ENCODE results near the gene TEAD2.
A peak's percentile ranks its signal among the peaks of the same experiment; 100 is the strongest.

The TEAD2 gene

DNA sequence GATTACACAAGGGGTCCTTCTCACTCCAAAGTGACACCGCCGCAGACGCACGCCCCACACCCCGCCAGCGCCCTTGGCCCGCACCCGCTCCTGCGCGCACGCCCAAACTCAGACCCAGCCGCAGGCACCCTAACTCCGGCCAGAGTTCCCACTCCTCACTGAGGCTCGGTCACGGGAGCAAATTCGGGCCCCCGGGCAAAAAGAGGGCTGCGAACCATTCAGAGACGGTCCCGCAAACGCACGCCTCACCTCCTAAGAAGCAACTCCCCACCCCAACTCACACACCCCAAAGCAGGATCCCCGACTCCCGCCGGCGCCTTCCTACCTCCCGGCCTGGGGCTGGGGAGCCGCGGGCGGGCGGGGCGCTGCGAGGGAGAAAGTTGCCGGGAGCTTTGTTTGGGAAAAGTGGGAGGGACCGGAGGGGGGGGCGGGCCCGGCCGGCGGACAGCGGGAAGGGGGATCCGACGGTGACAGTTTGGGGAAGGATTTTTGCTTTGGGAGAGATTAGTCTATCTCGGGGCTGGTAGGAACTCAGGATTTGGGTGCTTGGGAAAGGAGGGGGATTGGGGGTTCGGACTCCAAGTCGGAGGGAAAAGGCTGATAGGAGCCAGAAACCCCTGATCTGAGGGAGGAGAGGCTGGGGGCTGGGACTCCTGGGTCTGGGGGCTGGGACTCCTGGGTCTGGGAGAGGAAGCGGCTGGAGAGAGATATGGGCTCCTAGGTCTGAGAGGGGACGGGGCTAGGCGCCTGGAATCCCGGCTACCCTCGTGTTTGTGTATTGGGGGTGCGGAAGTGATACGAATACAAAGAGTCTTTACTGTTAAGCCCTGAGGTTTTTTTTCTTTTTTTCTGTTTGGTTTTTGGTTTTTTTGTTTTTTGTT, at the start of gene TEAD2:
TSS of gene TEAD2 (minus strand) at position 369 of the 881 bp plus-strand sequence. CDS start 2,341 bp downstream, outside the sequence.
- H3K9me3 ChIP-seq (ENCODE audit: control insufficient read depth, insufficient read depth, low read length) = no peaks in the 10 kb centered on the region
- peak within 1 kb of the TSS; percentile 56 for H3K4me2 ChIP-seq (ENCODE audit: low read length)
- no peaks in the 10 kb centered on the region for H4K20me1 ChIP-seq (ENCODE audit: control insufficient read depth, insufficient read depth, low read depth, low read length)
- peaks cover 8% of the 10 kb centered on the region for H3F3A ChIP-seq (ENCODE audit: control insufficient read depth, insufficient read depth)
- H3K36me3 ChIP-seq (ENCODE audit: control insufficient read depth, low read length) = no peaks in the 10 kb centered on the region
- peak; percentile 92 for TF ChIP-seq EZH2phosphoT487 (IDR thresholded peaks at IDR 0.05; ENCODE audit: borderline replicate concordance, low read length)
- TF ChIP-seq, protein P1, sequence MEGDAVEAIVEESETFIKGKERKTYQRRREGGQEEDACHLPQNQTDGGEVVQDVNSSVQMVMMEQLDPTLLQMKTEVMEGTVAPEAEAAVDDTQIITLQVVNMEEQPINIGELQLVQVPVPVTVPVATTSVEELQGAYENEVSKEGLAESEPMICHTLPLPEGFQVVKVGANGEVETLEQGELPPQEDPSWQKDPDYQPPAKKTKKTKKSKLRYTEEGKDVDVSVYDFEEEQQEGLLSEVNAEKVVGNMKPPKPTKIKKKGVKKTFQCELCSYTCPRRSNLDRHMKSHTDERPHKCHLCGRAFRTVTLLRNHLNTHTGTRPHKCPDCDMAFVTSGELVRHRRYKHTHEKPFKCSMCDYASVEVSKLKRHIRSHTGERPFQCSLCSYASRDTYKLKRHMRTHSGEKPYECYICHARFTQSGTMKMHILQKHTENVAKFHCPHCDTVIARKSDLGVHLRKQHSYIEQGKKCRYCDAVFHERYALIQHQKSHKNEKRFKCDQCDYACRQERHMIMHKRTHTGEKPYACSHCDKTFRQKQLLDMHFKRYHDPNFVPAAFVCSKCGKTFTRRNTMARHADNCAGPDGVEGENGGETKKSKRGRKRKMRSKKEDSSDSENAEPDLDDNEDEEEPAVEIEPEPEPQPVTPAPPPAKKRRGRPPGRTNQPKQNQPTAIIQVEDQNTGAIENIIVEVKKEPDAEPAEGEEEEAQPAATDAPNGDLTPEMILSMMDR (IDR thresholded peaks at IDR 0.05; ENCODE audit: low read depth, low read length, poor library complexity, severe bottlenecking) = no peak
- peaks cover 46% of the 10 kb centered on the region for H3K27me3 ChIP-seq (ENCODE audit: control insufficient read depth, low read length)
- no peaks in the 10 kb centered on the region for H3K9me2 ChIP-seq (replicated peaks; ENCODE audit: control insufficient read depth, low read length)
- peak within 1 kb of the TSS; percentile 46 for H3K4me3 ChIP-seq (ENCODE audit: low read length)
- H3K27ac ChIP-seq (ENCODE audit: low read depth, low read length) = no peak within 1 kb of the TSS
- H3K79me2 ChIP-seq (ENCODE audit: control insufficient read depth, low read length) = no peaks in the 10 kb centered on the region
- peaks cover 36% of the 10 kb centered on the region for H3K4me1 ChIP-seq (ENCODE audit: control insufficient read depth, low read length)

DNA sequence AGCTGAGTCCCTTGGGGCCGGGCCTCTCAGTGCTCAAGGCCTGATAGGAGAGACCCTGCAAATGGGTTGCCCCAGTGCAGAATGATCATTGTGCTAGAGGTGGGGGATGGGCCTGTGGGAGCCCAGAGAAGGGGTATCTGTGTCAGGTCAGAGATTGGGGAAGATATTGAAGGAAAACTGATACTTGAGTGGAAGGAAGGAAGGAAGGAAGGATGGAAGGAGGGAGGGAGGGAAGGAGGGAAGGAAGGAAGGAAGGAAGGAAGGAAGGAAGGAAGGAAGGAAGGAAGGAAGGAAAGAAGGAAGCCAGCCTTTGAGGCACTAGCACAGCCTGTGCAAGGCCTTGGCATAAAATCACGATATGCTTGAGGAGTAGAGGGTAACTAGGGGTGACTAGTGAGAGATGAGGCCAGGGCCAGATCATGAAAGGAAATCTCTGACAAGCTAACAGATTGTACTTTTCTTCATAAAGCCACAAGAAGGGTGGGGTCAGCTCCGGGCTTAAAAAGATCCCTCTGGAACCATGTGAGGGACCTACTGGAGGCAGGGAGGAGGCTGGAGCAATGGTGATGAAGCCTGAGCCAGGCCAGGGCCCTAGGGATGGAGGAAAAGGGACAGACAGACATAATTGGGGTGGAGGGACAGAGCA, 49.6 kb upstream of the TEAD2 start:
- H3K27ac ChIP-seq (ENCODE audit: low read depth, low read length) = no peak overlapping the region
- peaks cover 19% of the 10 kb centered on the region; the same call in 1 of the 2 replicates for H3F3A ChIP-seq (ENCODE audit: control insufficient read depth, insufficient read depth)
- peaks cover 73% of the 10 kb centered on the region for H3K4me1 ChIP-seq (ENCODE audit: control insufficient read depth, low read length)
- H3K9me3 ChIP-seq (ENCODE audit: control insufficient read depth, insufficient read depth, low read length) = no peaks in the 10 kb centered on the region
- H3K4me2 ChIP-seq (ENCODE audit: low read length) = peak overlapping the region; percentile 5; the same call in 1 of the 2 replicates
- no peaks in the 10 kb centered on the region for H3K27me3 ChIP-seq (ENCODE audit: control insufficient read depth, low read length)
- H4K20me1 ChIP-seq (ENCODE audit: control insufficient read depth, insufficient read depth, low read depth, low read length) = no peaks in the 10 kb centered on the region
- no peaks in the 10 kb centered on the region for H3K9me2 ChIP-seq (replicated peaks; ENCODE audit: control insufficient read depth, low read length)
- H3K4me3 ChIP-seq (ENCODE audit: low read length) = no peak overlapping the region
- no peaks in the 10 kb centered on the region for H3K36me3 ChIP-seq (ENCODE audit: control insufficient read depth, low read length)
- H3K79me2 ChIP-seq (ENCODE audit: control insufficient read depth, low read length) = no peaks in the 10 kb centered on the region
- TF ChIP-seq, protein P1 (IDR thresholded peaks at IDR 0.05; ENCODE audit: low read depth, low read length, poor library complexity, severe bottlenecking) = no peak

DNA sequence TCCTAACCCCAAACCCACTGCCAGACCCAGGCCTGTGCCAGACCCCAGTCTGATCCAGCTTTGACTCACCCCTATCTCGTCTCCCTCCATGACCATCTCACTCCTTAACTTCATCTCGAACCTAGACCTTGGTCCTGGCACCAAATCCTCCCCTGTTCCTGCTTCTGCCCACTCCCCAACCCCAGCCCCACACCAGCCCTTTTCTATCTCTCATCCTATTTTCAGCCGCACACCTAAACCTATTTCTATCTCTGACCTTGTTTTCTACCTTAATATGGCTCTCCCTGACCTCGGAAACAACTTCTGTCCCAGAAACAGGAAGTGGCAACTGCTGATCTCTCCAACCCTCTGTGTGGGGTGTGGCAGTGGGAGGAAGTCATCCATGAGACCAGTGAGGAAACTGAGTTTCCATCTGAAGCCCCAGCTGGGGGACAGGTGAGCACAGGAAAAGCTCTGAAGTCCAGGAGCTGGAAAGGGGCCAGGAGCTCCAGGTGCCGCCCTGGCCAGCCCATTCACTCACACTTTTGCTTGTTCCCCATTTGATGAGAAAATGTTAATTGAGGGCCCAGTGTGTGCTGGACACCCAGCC, 47.3 kb upstream of the TEAD2 start:
- peaks cover 19% of the 10 kb centered on the region; the same call in 1 of the 2 replicates for H3F3A ChIP-seq (ENCODE audit: control insufficient read depth, insufficient read depth)
- TF ChIP-seq, protein P1 (IDR thresholded peaks at IDR 0.05; ENCODE audit: low read depth, low read length, poor library complexity, severe bottlenecking) = no peak
- TF ChIP-seq EZH2phosphoT487 (IDR thresholded peaks at IDR 0.05; ENCODE audit: borderline replicate concordance, low read length) = no peak
- H4K20me1 ChIP-seq (ENCODE audit: control insufficient read depth, insufficient read depth, low read depth, low read length) = no peaks in the 10 kb centered on the region
- H3K9me2 ChIP-seq (replicated peaks; ENCODE audit: control insufficient read depth, low read length) = no peaks in the 10 kb centered on the region
- peak overlapping the region; percentile 71 for H3K4me3 ChIP-seq (ENCODE audit: low read length)
- H3K4me2 ChIP-seq (ENCODE audit: low read length) = peak overlapping the region; percentile 94
- no peaks in the 10 kb centered on the region for H3K36me3 ChIP-seq (ENCODE audit: control insufficient read depth, low read length)
- peak overlapping the region; percentile 72 for H3K27ac ChIP-seq (ENCODE audit: low read depth, low read length)
- H3K4me1 ChIP-seq (ENCODE audit: control insufficient read depth, low read length) = peaks cover 56% of the 10 kb centered on the region
- H3K79me2 ChIP-seq (ENCODE audit: control insufficient read depth, low read length) = no peaks in the 10 kb centered on the region
- no peaks in the 10 kb centered on the region for H3K9me3 ChIP-seq (ENCODE audit: control insufficient read depth, insufficient read depth, low read length)
- H3K27me3 ChIP-seq (ENCODE audit: control insufficient read depth, low read length) = no peaks in the 10 kb centered on the region

All from DOHH2 (cell line).